Germinal center (tissue), 1 donor: ENCODE measurements around the gene CELSR1.

ENCODE experiments used
- DNase-seq: peaks from one replicate; pipeline ENCODE4 v3.0.0; 2012; ENCODE audit warnings: mixed read lengths, low spot score

The CELSR1 gene

GRCh38 chr22:46376111-46376510, 161.3 kb downstream of the CELSR1 start:
- DNase-seq: no peak

DNA sequence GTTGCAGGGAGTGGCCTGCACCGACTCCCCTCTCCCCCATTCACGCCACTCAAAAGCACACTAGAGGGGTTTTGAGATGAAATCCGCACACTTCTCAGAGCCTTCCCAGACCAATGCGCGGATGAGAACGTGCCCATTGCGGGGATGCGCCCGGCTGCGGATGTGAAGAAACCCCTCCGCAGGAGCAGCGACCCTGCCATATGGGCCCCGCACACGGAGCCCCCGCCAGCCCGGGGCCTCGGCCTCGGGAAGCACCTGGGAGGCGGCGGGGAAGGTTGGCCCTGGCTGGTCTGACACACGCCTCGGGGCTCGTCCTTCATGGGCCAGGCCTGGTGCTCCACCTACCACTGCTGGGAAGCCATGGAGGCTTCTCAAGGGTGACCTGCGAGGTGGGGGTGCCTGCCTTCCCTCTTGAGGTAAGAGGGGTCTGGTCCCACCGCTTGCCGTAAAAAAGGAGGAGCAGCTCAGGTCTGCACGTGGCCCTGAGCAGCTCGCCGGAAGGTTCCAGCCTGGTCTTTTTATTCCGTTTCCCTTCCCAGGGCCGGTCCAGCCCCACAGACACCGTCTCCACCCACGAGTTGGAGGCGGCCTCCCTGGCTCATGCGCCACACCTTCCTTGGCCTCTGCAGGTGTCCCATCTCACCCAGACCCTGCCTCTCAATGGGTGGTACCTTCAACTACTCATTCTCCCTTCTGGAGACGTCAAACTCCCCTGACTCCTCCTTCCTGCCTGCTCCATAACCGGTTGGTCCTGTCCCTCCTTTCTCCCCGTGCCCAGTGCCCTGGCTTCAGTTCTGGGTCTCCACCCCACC, 162.6 kb downstream of the CELSR1 start:
- no peak for DNase-seq

DNA sequence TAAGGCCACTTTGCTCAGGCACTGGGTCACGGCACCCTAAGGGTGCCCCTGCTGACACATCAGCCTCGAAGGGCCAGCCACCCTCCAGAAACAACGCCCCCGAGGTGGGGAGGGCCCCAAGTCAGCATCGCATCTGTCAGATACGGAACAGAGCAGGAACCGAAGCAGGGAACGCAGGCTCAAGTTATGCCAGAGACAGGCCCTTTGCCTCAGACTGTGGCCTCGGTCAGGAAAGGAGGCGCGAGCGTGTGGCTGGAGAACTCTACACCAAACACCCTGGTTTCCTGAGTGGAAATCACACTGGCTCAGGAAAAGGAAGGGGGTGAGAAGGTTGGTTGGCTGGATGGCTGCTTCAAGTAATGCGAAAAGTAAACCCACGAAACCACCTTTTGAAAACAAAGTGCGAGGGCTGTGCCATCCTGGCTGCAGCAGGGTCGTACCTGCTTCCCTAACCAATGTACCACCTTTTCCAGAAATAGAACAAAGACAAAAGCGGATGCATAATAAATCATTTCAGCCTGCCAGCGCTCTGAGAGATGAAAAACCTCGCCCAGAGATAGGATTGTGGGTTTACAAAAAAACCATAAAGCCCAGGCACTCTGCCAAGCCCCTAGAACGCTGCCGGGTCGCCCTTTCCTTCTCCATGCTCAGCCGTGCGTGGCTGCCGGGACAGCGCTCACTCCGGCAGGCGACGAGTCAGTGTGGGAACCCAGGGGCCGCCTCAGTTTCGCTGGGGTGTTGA, 163.3 kb downstream of the CELSR1 start:
- no peak for DNase-seq

DNA sequence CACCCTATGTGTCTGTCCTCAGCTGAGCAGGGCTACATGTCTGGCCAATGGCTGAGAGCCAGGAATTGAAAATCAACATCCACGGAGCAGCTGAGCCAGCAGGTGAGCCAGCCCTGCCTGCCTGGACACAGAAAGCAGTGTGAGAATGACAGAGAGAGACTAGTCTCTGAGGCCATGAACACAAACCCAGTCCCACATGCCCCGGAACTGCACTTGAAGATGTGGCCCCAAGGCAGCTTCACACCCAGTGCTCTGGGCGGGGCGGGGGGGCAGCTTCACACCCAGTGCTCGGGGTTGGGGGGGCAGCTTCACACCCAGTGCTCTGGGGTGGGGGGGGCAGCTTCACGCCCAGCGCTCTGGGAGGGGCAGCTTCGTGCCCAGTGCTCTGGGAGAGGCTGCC, 164.3 kb downstream of the CELSR1 start:
- DNase-seq: no peak

DNA sequence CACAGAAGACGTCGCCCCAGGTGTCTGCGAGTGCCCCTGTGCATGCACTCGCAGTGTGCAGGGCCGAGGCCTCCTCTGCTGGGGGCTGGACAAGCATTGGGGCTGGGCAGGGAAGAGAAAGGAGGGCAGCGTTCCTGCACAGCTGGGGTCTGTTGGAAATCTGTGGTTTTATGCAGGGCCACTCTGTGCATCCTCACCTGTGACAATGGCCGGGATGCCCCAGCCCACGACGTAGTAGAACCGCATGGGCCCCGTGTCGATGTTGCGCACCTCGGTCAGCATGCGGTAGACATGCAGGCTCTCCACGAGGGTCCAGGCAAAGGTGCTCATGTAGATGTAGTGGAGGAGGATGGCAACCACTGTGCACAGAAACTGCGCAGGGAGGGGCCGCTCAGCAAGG, 164.7 kb downstream of the CELSR1 start:
- no peak for DNase-seq

DNA sequence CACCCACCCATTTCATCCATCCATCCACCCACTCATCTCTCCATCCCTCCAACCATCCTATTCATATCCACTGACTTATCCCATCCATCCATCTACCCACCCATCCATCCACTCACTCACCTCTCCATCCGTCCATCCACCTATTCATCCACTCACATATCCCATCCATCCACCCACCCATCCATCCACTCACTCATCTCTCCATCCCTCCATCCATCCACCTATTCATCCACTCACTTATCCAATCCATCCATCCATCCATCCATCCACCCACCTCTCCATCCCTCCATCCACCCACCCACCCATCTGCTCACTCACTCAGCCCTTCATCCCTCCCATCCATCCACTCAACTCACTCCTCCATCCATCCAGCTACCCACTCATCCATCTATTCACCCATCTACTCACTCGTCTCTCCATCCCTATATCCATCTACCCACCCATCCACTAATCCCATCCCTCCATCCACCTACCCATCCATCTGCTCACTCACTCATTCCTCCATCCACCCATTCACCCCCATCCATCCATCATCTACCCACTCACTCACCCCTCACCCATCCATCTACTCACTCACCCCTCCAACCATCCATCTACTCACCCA, 165.7 kb downstream of the CELSR1 start:
- no peak for DNase-seq

DNA sequence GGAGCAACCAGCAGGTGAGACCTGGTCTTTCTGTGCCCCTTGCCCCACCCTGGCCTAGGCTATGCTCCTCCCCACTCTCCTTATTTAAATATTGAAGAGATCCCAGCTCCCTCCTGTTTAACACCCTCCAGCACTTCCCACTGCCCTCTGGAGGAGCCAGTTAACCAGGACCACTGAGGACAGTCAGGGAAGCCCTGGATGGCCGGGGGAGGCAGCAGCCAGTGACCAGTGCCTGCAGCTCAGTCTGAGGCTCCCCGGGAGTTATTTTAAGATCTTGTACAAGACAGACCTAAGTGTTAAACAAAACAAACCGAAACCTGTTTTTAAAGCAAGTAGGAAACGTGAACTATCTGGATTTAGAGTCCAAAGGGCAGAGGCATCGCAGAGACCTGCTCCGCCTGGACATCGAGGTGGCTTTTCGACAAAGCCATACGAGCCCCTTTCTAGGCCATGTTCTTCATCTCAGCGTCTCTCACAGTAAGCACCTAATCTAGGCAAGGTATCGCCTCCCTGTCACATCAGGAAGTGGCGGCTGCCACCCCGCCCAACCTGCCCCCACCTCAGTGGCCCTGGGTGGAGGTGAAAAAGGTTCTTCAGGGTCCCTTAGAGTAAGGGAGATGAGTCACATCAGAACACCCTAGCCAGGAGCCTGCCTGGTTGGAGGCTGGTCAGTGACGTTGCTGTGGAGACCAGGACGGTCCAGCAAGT, 166.7 kb downstream of the CELSR1 start:
- no peak for DNase-seq

DNA sequence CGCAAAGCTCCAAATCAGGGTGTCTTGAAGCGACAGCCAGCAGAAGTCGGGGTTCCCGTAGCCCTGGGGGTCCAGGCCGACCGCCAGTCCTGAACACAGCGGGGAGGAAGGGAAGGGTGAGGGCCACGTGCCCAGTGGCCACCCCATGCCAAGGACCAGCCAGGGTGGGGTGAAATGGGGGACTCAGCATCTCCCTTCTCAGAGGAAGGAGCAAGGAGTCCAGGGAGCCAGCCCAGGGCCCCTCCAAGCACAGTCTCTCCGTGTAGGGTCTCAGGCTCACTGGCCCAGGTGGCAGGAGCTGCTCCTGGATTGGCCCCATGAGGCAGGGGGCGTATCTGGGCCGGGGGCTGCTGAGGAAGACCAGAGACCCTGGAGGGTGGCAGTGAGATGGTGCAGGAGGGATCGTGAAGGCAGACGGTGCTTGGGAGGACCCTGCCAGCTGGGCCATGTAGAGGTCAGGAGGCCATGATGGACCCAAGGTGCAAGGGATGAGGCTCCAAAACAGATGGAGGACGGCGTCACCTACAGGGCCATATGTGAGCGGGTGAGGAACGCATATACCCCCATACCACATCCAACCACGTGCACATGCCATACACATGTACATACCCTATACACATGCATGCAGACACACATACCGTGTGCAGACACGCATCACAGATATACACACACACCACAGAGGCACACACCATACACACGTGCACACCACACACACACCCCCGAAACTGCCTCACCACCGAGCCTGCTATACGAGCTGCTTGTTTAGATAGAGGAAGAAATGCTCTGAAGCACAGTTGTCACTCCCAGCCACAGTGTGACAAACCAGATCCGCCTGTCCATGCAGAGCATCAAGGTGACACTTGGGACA, 167.5 kb downstream of the CELSR1 start:
- DNase-seq: no peak

- no peak for DNase-seq
These were observed 168.3 kb downstream of the CELSR1 start for GRCh38 chr22:46368871-46369715.

GRCh38 chr22:46368422-46368821, 169.0 kb downstream of the CELSR1 start:
- no peak for DNase-seq

- peak; percentile 85 for DNase-seq
These were observed 169.7 kb downstream of the CELSR1 start for GRCh38 chr22:46367707-46368191.

DNA sequence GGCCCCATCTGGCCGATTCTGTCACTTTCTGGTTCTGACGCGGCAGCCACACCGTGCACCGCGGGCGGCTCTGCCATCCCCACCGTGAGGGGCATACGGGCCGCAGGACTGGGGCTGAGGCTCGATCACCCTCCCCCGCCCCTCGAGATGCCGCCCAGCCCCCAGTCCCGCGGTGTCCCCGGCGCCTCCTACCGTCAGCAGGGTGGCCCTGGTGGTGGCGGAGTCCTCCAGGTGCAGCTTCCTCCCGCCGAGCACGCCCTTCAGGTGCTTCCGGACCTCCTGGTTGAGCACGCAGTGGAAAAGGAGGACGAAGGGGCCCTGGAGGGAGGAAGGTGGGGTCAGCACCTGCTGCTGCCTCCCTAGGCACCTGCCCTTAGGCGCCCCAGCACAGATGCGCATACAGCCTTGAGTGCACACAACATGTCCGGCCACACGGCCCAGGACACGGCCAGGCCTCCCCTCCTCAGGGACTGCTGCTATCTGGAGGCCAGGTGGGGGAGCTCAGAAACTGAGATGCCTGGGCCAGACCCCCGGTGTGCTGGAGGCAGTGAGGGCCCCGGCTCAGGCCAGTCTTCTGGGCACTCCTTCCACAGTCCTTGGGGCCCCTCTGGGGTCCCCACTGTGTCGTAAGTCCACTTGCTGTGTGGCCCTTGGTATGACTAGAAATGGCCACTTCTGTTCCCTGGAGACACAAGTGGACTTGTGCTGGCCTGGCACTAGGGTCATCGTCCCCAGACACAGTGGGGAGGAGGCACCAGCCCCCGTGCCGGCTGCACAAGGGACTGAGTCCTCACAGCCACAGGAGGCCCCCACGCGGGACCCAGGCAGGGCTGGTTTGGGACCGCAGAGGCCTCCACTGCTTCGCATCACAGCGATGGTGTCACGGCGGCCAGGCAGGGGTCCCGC, 170.4 kb downstream of the CELSR1 start:
- DNase-seq: no peak

DNA sequence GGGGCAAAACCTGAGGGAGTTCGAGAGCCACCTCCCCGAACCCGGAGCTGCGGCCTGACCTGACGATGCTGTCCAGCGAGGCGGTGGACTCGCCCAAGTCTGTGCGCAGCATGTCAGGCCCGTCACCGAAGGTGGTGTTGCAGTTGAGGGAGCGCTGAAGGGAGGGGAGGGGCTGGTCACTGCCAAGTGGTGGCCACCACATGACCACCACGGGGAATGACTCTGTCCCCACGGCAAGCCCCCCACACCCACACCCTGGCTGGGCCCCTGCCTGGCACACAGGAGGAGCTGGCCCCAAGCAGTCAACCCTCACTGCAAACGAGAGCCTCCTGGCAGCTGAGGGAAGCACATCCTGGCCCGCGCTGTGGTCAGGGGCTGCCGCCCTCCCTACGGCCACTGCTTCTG, 171.1 kb downstream of the CELSR1 start:
- DNase-seq: no peak

- no peak for DNase-seq
These were observed 172.2 kb downstream of the CELSR1 start for GRCh38 chr22:46365166-46365624.

GRCh38 chr22:46364341-46365165, 172.9 kb downstream of the CELSR1 start:
- DNase-seq: peak; percentile 41

- no peak for DNase-seq
These were observed 173.7 kb downstream of the CELSR1 start for GRCh38 chr22:46363611-46364321.

DNA sequence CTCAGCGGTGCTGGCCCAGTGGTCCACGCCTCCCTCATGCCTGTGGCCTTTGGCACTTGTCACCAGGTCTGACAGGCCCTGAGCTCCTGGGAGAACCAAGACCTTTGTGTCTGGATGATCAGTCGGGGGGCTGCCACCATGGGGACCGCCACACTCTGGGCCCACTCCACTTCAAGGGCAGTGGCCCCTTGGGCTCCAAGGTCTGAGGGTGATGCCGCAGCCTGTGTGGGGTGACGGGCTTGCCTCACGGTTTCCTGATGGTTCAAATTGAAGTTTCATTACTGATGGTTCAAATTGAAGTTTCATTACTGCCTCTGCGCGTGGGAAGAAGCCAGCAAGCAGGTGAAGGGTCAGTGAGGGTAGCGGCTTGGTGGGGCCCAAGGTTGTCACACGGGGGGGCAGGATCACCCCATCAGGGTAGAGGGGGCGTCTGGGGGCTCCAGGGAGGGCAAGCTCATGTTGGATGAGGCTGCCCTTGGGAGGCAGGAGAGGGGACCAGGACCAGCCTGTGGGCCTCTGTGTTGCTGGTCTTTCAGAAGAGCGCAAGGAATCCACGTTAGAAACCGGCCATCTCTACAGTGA, 174.4 kb downstream of the CELSR1 start:
- DNase-seq: no peak
